ENCODE results near the gene SERPINA10.

SERPINA10 gene

DNA sequence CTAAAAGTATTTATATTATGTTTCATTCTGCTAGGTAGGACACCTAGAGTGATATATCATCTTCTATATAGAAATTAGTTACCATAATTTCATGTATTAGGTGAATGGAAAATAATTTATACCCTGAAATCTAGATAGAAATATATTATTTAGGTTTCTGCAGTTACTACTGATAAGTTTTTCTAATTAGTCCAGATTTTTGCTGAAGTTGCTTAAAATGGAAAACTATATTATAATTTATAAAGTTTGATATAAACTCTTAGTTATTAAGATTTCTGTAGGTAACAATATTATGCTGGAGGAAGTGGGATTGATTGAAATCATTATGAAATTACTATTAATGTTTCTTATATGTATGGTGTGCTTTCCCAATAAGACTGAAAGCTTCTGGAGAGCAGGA lies 56.0 kb downstream of the SERPINA10 start:
- Histone ChIP-seq H3K36me3 (ENCODE audit: control insufficient read depth, insufficient read depth, low read length) (no peaks in the 10 kb centered on the region), H3K4me3 (replicated peaks; ENCODE audit: low read depth, low read length) (no peak overlapping the region), H3K27me3 (replicated peaks; ENCODE audit: control insufficient read depth, insufficient read depth, low read length) (no peaks in the 10 kb centered on the region)
- TF ChIP-seq, protein P1, sequence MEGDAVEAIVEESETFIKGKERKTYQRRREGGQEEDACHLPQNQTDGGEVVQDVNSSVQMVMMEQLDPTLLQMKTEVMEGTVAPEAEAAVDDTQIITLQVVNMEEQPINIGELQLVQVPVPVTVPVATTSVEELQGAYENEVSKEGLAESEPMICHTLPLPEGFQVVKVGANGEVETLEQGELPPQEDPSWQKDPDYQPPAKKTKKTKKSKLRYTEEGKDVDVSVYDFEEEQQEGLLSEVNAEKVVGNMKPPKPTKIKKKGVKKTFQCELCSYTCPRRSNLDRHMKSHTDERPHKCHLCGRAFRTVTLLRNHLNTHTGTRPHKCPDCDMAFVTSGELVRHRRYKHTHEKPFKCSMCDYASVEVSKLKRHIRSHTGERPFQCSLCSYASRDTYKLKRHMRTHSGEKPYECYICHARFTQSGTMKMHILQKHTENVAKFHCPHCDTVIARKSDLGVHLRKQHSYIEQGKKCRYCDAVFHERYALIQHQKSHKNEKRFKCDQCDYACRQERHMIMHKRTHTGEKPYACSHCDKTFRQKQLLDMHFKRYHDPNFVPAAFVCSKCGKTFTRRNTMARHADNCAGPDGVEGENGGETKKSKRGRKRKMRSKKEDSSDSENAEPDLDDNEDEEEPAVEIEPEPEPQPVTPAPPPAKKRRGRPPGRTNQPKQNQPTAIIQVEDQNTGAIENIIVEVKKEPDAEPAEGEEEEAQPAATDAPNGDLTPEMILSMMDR (IDR thresholded peaks at IDR 0.05; ENCODE audit: insufficient read depth, low read length, poor library complexity, severe bottlenecking), result no peak
- DNase-seq (ENCODE audit: extremely low read depth, insufficient read length), result no peak
